ENCODE data around the gene KIAA0319L. TPM values are rescaled to one million over a fixed set of nuclear protein-coding genes. Genes with fewer than 3 reads are reported as not detected.
"Not testable (repeated sequence)": the region's sequence is repeated elsewhere in the genome, so short reads cannot be mapped to it uniquely, and the experiment has no call there.

The KIAA0319L gene
- total and polyA plus RNA-seq, 7 donors = 8.3 to 50.4 (median 30.7) TPM

DNA sequence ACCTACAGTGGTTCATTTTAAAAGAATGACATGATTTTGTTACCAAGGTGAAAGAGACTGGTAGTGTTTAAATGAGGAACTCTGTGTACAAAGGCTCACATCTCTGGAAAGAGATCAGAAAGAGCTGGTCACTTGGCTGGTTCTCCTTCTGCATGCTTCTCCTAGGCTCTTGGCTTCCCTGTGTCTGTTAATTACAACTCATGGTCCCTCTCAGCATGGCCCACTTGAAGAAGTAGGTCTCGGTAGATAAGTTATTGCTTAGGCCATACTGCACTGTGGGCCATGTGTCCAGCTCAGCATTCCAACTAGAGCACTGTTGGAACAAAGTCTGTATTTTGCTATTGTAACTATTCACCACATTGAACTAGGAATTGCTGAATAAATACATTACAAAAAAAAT is 91.1 kb downstream of the KIAA0319L start:
- Histone ChIP-seq H3K36me3 (peaks cover 17 to 73% (median 33%) of the 10 kb centered on the region in 4 donors), H3K27me3 (no peaks in the 10 kb centered on the region), H3K9me3 (no peaks in the 10 kb centered on the region), H3K4me1 (no peaks in the 10 kb centered on the region), H3K27ac (no peak overlapping the region), H3K4me3 (no peak overlapping the region)
- TF ChIP-seq, protein P1, sequence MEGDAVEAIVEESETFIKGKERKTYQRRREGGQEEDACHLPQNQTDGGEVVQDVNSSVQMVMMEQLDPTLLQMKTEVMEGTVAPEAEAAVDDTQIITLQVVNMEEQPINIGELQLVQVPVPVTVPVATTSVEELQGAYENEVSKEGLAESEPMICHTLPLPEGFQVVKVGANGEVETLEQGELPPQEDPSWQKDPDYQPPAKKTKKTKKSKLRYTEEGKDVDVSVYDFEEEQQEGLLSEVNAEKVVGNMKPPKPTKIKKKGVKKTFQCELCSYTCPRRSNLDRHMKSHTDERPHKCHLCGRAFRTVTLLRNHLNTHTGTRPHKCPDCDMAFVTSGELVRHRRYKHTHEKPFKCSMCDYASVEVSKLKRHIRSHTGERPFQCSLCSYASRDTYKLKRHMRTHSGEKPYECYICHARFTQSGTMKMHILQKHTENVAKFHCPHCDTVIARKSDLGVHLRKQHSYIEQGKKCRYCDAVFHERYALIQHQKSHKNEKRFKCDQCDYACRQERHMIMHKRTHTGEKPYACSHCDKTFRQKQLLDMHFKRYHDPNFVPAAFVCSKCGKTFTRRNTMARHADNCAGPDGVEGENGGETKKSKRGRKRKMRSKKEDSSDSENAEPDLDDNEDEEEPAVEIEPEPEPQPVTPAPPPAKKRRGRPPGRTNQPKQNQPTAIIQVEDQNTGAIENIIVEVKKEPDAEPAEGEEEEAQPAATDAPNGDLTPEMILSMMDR (IDR thresholded peaks at IDR 0.05) = no peak
- TF ChIP-seq POLR2A (IDR thresholded peaks at IDR 0.05) (no peak), EP300 (IDR thresholded peaks at IDR 0.05) (no peak), POLR2AphosphoS5 (IDR thresholded peaks at IDR 0.05) (no peak)
- 96 to 100% methylated on average over 1 of the region's 1 CpG for WGBS, 2 donors
- intact Hi-C loops (cut with DNase I) = no loop called here
- DNase-seq = no peak

DNA sequence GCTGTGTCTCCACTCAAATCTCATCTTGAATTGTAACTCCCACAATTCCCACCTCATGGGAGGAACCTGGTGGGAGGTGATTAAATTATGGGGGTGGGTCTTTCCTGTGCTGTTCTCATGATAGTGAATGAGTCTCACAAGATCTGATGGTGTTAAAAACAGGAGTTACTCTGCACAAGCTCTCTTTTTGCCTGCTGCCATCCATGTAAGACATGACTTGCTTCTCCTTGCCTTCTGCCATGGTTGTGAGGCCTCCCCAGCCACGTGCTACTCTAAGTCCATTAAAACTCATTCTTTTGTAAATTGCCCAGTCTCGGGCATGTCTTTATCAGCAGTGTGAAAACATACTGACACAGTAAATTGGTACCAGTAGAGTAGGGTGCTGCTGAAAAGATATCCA is 93.5 kb downstream of the KIAA0319L start:
- H3K4me3 ChIP-seq; H3K27me3 ChIP-seq; H3K27ac ChIP-seq; H3K4me1 ChIP-seq; H3K9me3 ChIP-seq; intact Hi-C loops (cut with DNase I); DNase-seq: not testable (repeated sequence)
- WGBS, 2 donors = 92 to 95% methylated on average over 2 of the region's 2 CpGs
- H3K36me3 ChIP-seq = peaks cover 11 to 70% (median 30%) of the 10 kb centered on the region in 4 donors

DNA sequence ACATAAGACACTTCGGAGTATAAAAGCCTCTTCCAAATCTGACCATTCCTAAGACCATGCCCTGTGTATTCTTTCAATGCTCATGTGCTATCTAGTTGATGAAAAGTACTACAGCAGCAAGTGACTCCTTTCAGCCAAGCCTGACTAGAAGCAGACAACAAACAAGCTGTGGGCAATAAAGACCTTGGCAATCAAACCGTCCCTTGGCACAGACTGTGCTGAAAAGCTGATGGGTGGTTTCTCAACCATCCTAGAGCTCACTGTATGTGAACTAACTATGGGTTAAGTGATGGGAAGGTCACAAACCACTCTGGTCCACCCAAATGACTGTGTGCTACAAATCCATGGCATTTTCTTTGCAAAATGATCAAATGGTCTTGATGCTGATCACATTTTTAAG is 94.0 kb downstream of the KIAA0319L start:
- DNase-seq = no peak
- H3K27me3 ChIP-seq = no peaks in the 10 kb centered on the region
- peaks cover 11 to 75% (median 30%) of the 10 kb centered on the region in 4 donors for H3K36me3 ChIP-seq
- WGBS, 2 donors = 76 to 95% methylated on average over 2 of the region's 2 CpGs
- no peaks in the 10 kb centered on the region for H3K9me3 ChIP-seq
- H3K4me3 ChIP-seq = no peak overlapping the region
- TF ChIP-seq EP300 (IDR thresholded peaks at IDR 0.05) (no peak), POLR2AphosphoS5 (IDR thresholded peaks at IDR 0.05) (no peak), POLR2A (IDR thresholded peaks at IDR 0.05) (no peak)
- TF ChIP-seq, protein P1 (IDR thresholded peaks at IDR 0.05) = no peak
- no peak overlapping the region for H3K27ac ChIP-seq
- intact Hi-C loops (cut with DNase I) = no loop called here
- H3K4me1 ChIP-seq = no peaks in the 10 kb centered on the region

DNA sequence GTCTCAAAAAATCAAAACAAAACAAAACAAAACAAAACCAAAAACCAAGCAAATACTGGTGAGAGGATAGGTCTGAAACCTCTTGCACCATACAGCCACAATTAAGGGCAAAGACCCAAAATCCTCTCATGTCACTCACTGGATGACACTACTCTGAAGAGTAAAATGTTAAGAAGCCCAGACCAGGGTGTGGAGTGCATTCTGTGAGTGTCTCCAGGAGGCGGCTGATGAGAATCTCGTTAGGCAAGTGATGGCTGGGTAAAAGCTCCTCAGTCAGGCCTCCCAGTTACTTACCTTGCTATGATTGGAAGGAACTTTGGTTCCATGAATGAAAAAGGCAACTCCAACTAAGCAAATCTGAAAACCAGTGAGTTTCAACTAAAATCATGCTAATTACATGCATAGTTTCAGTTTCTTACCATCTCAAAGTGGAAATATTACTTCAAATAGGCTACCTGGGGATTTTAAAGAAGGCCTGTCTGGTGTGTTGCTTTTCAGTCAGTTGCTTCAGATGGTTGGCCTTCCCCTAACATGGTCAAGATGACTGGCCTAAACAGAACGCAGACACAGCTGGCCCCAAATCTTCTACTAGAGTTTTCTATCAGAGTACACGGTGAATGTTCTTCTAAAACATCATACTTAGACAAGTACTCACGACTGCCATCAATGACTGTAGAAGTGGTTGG is 95.1 kb downstream of the KIAA0319L start:
- DNase-seq = no peak
- H3K9me3 ChIP-seq = no peaks in the 10 kb centered on the region
- H3K36me3 ChIP-seq = peaks cover 11 to 75% (median 30%) of the 10 kb centered on the region in 4 donors
- H3K27ac ChIP-seq = no peak overlapping the region
- WGBS, 2 donors = 86 to 95% methylated on average over 5 of the region's 5 CpGs
- no peaks in the 10 kb centered on the region for H3K4me1 ChIP-seq
- no peak overlapping the region for H3K4me3 ChIP-seq
- no peaks in the 10 kb centered on the region for H3K27me3 ChIP-seq
- intact Hi-C loops (cut with DNase I) = no loop called here
- TF ChIP-seq, protein P1 (IDR thresholded peaks at IDR 0.05) = no peak
- TF ChIP-seq POLR2AphosphoS5 (IDR thresholded peaks at IDR 0.05) (no peak), POLR2A (IDR thresholded peaks at IDR 0.05) (no peak), EP300 (IDR thresholded peaks at IDR 0.05) (no peak)

DNA sequence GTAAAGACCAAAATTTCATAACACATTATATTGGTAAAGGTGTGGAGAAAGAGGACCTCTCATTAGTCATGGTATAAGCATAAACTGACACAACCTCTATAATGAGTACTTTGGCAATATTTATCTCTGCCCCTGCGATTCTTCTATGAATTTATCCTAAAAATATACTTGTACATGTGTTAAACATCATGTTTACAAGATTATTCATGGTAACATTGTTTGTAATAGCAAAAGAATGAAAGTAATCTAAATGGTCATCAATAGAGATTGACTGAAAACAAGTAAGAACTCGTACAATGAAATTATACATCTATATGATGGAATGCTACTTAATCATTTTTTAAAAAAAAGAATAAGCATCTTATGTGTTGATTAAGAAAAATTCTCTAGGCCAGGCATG is 96.4 kb downstream of the KIAA0319L start:
- Histone ChIP-seq H3K36me3 (peaks cover 11 to 70% (median 26%) of the 10 kb centered on the region in 4 donors), H3K4me1 (no peaks in the 10 kb centered on the region), H3K4me3 (no peak overlapping the region), H3K27me3 (no peaks in the 10 kb centered on the region), H3K27ac (no peak overlapping the region), H3K9me3 (no peaks in the 10 kb centered on the region)
- WGBS, 2 donors = 94 to 97% methylated on average over 2 of the region's 2 CpGs
- intact Hi-C loops (cut with DNase I) = no loop called here
- DNase-seq = no peak
- no peak for TF ChIP-seq POLR2AphosphoS5 (IDR thresholded peaks at IDR 0.05)
- TF ChIP-seq POLR2A (IDR thresholded peaks at IDR 0.05) = no peak
- TF ChIP-seq EP300 (IDR thresholded peaks at IDR 0.05) = no peak
- TF ChIP-seq, protein P1 (IDR thresholded peaks at IDR 0.05) = no peak

All from sigmoid colon (tissue), 7 donors.